B cell (primary cell): ENCODE data around the gene ANKS1A.

ENCODE experiments used
- EZH2 ChIP-seq: IDR thresholded peaks from 2 replicates; pipeline ENCODE4 v1.6.1; 2012; ENCODE audit warnings: borderline replicate concordance, low read depth, mild to moderate bottlenecking, moderate library complexity, low read length; ENCODE audit not compliant: insufficient read depth, poor library complexity, severe bottlenecking
- TF ChIP-seq, protein P1 (sequence below): fragments of 200-600 bp; IDR thresholded peaks from one replicate; pipeline ENCODE4 v1.8.0; 2022; ENCODE audit warnings: antibody characterized with exemption, mild to moderate bottlenecking

DNA sequence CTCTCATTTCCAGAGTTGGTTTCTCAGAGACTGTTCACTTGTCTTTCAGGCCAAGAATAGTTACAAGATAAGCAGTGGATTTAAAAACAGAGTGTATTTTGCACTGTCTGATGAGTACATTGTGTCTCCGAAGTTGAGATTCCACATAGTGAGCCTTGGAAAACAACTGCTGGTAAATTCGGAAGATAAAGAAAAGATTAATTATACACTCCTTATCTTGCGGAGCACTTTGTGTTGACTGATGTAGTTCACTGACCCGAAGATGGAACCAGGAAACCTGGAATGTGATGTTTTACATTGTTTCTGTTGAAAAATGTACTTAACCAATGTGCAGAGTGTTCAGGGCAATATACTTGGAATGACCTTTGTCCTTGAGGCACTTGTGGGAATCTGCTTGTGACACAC is 51.0 kb downstream of the ANKS1A start:
- TF ChIP-seq, protein P1, sequence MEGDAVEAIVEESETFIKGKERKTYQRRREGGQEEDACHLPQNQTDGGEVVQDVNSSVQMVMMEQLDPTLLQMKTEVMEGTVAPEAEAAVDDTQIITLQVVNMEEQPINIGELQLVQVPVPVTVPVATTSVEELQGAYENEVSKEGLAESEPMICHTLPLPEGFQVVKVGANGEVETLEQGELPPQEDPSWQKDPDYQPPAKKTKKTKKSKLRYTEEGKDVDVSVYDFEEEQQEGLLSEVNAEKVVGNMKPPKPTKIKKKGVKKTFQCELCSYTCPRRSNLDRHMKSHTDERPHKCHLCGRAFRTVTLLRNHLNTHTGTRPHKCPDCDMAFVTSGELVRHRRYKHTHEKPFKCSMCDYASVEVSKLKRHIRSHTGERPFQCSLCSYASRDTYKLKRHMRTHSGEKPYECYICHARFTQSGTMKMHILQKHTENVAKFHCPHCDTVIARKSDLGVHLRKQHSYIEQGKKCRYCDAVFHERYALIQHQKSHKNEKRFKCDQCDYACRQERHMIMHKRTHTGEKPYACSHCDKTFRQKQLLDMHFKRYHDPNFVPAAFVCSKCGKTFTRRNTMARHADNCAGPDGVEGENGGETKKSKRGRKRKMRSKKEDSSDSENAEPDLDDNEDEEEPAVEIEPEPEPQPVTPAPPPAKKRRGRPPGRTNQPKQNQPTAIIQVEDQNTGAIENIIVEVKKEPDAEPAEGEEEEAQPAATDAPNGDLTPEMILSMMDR: no peak
- TF ChIP-seq EZH2: no peak
